Measurements from ENCODE around the gene ZBTB7C.

ZBTB7C gene

GRCh38 chr18:48019557-48020325 lies 389.4 kb downstream of the ZBTB7C start:
- peak; percentile 29 to 69 (median 60) for DNase-seq

DNA sequence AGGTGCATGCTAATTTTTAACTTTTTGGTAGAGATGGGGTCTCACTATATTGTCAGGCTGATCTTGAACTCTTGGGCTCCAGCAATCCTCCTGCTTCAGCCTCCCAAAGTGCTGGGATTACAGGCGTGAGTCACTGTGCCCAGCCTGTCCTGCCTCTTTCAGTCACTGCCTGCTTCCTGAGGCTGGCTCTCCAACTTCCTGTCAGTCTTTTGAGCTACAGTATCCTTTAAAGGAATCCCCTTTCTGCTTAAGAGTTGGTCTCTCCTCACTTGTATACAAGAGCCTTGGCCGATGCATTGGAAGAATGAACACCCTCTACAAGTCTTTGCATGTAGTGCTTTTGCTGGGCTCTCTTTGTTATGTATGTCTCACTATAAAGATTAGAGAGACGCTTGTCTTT lies 390.3 kb downstream of the ZBTB7C start:
- DNase-seq = peak; percentile 24 to 49 (median 48)

DNA sequence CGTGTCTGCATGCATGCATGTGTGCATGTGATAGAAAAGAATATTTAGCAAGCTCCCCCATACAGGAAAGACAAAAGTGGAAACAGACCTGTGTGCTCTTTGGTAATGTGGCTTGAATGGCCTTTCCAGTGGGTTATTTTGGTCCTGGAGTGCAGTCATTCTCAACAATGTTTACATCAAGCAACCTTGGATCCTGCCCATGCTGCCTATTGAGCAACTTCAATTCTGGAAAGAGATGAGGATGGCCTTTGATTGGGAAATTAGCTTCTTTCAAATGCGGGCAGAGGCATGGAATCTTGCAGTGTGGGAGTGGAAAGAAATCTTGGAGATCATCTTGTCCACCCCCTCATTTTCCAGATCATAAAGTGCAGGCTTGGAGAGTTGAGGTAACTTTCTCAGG lies 391.5 kb downstream of the ZBTB7C start:
- peak; percentile 23 to 53 (median 47) for DNase-seq

GRCh38 chr18:48013162-48013561 lies 396.0 kb downstream of the ZBTB7C start:
- DNase-seq = no peak

- no peak for DNase-seq
Observed at GRCh38 chr18:48011926-48012465, 397.2 kb downstream of the ZBTB7C start.

DNA sequence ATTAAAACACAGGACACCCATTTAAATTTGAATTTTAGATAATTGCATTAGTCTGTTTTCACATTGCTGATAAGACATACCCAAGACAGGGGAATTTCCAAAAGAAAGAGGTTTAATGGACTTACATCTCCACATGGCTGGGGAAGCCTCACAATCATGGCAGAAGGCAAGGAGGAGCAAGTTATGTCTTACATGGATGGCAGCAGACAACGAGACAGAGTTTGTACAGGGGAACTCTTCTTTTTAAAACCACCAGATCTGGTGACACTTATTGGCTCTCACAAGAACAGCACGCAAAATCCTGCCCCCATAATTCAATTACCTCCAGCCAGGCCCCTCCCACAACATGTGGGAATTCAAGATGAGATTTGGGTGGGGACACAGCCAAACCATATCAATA lies 398.9 kb downstream of the ZBTB7C start:
- no peak for DNase-seq

DNA sequence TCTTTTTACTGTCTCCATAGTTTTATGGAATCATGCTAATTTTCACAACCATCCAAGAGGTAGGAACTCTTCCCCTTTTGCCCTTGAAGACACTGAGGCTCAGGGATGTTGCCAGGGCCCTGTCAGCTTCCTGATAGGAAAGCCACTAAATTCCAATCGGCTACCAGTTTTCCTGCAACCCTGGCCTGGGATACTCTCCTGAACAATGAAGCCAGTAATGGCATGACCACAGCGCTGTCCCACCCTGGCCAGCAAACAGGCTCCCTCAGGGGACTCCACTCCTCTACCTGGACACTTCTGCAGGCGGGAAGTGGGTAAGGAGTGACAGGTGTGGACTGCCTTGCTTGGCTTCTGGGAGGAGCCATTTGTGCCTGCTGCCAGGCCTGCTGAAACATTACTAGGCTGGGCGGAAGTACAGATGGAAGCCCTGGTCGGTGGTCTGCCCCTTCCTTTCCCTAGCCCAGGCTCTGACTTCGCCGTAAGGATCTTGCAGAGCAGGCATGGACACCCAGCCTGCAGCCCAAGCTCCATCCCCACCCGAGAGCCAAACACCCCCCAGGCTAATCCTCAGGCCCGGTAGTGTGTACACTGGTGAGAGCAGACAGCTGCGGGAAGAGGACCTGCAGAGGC lies 400.0 kb downstream of the ZBTB7C start:
- DNase-seq = no peak

DNA sequence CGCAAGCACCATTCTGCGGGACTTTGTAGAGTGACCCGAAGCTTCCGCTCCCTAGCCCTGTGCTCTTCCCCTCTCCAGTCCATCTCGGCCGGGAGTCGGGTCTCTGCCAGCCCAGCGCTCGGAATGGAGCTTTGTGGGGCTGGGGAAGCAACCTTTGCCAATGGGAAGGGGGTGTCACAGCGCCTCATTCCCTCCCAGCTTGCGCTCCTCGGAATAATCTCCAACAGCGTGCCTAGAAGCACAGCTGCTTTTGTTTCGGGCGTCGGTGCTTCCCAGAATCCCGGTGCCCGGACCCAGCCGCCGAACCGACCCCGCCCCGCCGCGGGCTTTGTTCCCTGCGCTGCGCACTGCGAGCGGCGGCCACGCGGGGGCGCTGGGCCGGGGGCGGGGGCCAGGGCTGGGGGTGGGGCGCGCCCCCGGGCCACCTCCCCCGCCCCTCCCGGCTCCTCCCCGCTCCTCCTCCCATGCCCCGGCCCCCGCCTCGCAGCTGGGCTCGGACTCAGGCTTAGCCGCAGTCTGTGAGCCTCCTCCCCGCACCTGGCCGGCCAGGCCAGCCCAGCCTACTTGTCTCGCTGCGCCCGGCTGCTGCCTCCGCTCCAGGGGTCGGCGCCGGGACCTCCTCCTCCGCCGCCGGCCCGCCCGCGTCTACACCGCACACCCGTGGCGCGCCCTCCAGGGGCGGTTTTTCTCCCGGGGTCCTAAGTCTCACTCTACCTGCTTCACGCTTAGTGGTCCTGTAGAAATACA lies 401.1 kb downstream of the ZBTB7C start:
- DNase-seq = peak; percentile 27 to 75 (median 52)

DNA sequence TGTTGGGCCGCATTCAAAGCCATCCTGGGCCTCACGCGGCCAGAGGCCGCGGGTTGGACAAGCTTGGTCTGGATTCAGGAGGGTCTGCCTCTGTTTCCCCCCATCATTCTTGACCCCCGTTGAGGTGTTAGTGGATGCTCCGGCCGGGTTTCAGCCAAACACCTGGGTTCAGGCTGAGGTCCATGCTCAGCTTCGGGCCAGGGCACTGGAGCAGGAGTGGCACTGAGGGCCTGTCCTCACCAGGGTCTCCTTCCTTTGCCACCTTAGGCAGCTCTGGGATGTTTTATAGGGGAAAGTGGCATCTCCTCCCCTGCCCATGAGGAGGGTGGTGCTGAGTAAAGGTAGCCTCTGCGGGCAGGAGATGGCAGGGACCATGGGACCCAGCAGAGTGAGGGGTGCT lies 401.8 kb downstream of the ZBTB7C start:
- no peak for DNase-seq

- DNase-seq = no peak
Observed at GRCh38 chr18:48006415-48007175, 402.6 kb downstream of the ZBTB7C start.

- no peak for DNase-seq
Observed at GRCh38 chr18:48004577-48004976, 404.6 kb downstream of the ZBTB7C start.

DNA sequence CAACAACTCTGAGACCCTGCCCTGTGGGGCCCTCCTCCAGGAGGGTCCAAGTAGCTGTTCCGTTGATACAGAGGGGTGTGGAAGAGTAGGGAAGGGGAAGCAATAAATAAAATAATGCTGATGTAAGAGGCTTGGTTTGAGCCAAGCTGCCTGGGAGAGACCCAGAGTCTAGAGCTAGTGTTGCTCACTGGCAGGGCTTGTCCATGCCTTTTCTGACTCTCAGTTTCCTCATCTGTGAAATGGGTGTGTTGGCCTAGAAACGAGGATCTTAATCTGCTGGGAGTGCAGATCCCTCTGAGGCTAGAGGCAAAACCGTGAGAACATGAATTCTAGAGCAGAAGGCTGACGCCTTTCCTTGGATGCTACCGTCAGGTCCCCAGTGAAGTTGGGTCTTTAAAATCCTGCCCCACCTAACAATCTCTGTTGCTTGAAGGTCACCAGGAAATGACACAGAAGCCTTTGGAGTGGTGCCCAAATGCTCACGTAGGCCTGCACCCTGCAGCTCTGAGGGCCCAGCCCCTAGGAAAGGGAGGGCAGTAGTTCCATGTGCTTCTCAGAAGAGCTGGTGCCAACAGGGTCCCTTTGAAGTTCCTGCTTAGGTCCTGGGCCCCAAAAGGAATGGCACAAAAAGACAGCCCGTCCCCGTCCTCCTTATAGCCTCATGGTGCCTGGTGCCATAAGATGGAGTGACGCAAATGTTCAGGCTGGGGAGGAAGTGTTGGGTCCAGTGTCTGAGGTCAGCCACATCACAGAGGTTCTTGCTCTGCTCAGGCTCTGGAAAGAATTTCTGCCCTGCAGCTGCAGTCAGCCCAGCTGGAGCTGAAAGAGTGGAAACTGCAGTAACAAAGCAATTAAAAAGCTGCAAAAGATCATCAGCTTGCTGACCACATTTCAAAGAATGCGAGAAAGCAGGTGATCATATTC lies 405.5 kb downstream of the ZBTB7C start:
- peak; percentile 64 to 77 (median 68) for DNase-seq

DNA sequence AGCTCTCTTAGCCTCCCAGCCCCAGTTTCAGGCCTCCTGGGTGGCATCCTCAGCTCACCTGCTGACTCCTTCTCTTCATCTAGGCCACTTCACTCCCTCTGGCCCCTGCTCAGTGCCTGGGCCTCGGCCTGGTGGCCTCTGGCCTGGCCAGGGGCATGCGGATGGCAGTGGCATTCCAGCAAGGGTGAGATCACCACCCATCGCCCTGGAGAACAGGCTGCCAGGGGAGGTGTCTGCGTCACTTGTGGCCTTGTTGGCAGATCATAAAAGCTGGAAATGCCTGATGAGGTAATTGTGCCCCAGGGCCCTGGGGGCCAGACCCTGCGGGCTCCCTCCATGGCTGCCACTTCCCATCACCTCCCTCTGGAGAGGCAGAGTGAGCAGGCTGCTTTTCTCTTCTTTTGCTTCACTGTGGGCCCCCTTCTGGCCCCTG lies 406.2 kb downstream of the ZBTB7C start:
- no peak for DNase-seq

- DNase-seq = no peak
Observed at GRCh38 chr18:48000701-48001100, 408.5 kb downstream of the ZBTB7C start.

DNA sequence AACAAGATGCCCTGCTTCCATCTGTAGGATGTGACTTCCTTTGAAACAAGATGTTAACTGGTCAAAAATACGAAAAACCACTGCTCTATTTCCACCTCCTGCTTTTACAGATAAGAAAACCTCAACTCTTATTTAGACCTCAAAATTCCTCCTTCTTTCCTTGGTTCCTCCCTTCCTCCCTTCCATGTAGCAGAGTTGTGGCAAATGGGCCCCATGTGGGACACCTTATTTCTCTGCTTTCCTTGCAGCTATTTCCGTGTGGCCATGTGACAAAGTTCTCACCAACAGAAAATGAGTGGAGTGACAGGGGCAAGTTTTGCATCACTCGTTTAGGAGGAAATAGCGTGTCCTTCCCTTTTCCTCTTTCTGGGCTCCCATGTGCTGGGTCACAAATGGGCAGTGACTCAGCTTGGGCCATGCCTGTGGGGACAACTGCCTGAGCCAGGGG lies 409.4 kb downstream of the ZBTB7C start:
- DNase-seq = peak; percentile 78 to 92 (median 88)

DNA sequence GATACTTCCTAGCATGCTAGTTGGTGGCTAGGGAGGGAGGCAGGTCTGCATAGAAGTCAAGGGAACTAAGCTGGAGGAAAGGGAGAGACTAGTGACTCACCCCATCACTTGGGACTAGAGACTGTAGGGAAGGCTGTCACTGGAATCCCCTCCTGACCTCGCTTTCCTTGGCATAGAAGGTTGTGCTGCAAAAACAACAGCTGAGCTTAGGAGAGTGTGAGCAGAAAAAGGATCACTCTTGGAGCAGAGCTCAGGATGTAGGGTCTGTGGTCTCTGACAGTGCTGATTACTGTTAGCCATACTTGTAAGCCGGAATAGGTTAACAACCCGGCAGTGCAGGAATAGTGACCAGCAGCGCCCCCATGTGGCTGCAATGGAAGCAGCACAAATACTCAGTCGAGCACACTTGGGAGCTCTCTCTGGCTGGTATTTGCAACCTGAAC lies 411.8 kb downstream of the ZBTB7C start:
- DNase-seq = peak in 1 of 4 experiments; percentile 36

DNA sequence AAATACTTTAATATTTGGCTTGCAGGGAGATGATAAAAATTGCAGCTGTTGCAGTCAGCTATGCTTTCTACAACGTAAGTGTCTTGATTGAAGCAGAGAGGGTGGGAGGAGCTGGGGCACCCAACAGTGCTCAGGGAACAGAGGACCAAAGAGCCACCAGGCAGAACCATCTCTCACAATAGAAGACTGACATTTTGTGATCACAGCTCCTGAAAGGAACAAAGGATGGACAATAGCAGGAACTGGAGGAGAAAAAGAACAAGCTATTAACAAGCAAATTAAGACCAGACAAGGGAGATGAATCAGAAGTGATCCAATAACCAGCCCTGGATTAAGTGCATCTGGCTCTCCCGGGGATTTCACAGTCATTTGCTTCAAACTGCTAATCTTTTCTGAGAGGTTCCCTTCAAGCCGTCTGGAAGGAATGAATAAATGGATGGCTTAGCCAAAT lies 413.1 kb downstream of the ZBTB7C start:
- DNase-seq = no peak

- no peak for DNase-seq
Observed at GRCh38 chr18:47995654-47996053, 413.5 kb downstream of the ZBTB7C start.

DNA sequence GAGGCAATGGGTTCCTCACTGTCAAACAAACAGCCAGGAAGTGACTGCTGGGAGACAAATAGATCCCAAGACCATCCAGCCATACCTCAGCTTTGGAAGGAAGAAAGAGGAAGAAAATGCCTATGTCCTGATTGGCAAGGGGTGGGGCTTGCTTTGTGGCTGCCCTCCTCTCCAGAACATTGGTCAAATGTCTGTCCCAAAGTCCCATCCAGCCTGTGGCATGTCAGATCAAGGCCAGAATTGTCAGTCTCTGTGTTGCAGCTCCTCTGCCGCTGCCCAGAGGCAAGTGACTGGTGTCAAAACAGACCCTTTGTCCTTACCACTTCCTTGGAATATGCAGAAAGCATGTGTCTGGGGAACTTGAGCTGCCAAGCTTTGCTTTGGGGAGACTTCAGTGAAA lies 415.8 kb downstream of the ZBTB7C start:
- peak in 2 of 4 experiments; percentile 13 to 30 for DNase-seq

GRCh38 chr18:47992976-47993375 lies 416.2 kb downstream of the ZBTB7C start:
- DNase-seq = no peak

GRCh38 chr18:47992266-47992665 lies 416.9 kb downstream of the ZBTB7C start:
- DNase-seq = no peak
